H1 (cell line): Measurements from ENCODE around the gene BACE1. TPM values are rescaled to one million over a fixed set of nuclear protein-coding genes. Genes with fewer than 3 reads are reported as not detected.

Experiments used
- ASH2L ChIP-seq: fragments of 200-600, 300-600 bp; sonication (generic); IDR thresholded peaks from one replicate; pipeline ENCODE4 v1.7.1; 2017; ENCODE audit warnings: low read length
- BACH1 ChIP-seq: IDR thresholded peaks from 2 replicates; pipeline ENCODE4 v1.6.1; 2012; ENCODE audit warnings: low read length, improper control_type of control experiment
- CHD2 ChIP-seq: IDR thresholded peaks from 2 replicates; pipeline ENCODE4 v1.6.1; 2012; ENCODE audit warnings: low read length, improper control_type of control experiment
- KDM1A ChIP-seq: fragments of 200-600, 300-600 bp; sonication (generic); IDR thresholded peaks from 2 replicates; pipeline ENCODE4 v1.7.1; 2016; ENCODE audit warnings: mild to moderate bottlenecking, low read length, borderline replicate concordance
- RFX5 ChIP-seq: IDR thresholded peaks from 2 replicates; pipeline ENCODE4 v1.6.1; 2011; ENCODE audit warnings: low read depth, low read length, improper control_type of control experiment, borderline replicate concordance
- SAP30 ChIP-seq: fragments of 300-600 bp; sonication (generic); IDR thresholded peaks from 2 replicates; pipeline ENCODE4 v1.7.1; 2012; ENCODE audit warnings: low read length, moderate library complexity, mild to moderate bottlenecking, inconsistent platforms; ENCODE audit not compliant: insufficient read depth, insufficient replicate concordance
- SIN3A ChIP-seq, 2 experiments: IDR thresholded peaks in 1 of 2; conservative IDR thresholded peaks in 1 of 2; 2 replicates each; pipeline ENCODE4 v1.6.1; 2011 to 2012; ENCODE audit warnings: low read length in 2 of 2, improper control_type of control experiment in 1 of 2, low read depth in 1 of 2, mild to moderate bottlenecking in 1 of 2
- SIX5 ChIP-seq: IDR thresholded peaks from 2 replicates; pipeline ENCODE4 v1.6.1; 2011; ENCODE audit warnings: mild to moderate bottlenecking, low read depth, low read length
- polyA plus RNA-seq, 7 experiments: library from polyadenylated mRNA; depleted of rRNA in 3 of 7; stranded (reverse) in 5 of 7; unstranded in 2 of 7; fragments of >200 nt in 5 of 7; fragments of 200-250 nt in 2 of 7; gene quantifications; 1 replicate in 5 of 7; 2 replicates in 1 of 7; 4 replicates in 1 of 7; pipeline versions ENCODE4 v1.2.1 to v1.2.3, GENCODE V29; 2011 to 2013; ENCODE audit warnings: missing spikeins in 2 of 7, mixed read lengths in 2 of 7
- total RNA-seq: library from RNA; stranded (reverse); fragmentation: NEBNext Ultra II Directional; extraction: Animal tissue kit (Norgen Biotek cat#: 25700); gene quantifications from 2 replicates; pipeline ENCODE4 v1.2.1, GENCODE V29; 2021

Gene BACE1
- total and polyA plus RNA-seq, 2 of the 8 experiments (the other 6 are each of a cell fraction or from before 2014, with no cell fraction given): 7.7 to 7.9 TPM

DNA sequence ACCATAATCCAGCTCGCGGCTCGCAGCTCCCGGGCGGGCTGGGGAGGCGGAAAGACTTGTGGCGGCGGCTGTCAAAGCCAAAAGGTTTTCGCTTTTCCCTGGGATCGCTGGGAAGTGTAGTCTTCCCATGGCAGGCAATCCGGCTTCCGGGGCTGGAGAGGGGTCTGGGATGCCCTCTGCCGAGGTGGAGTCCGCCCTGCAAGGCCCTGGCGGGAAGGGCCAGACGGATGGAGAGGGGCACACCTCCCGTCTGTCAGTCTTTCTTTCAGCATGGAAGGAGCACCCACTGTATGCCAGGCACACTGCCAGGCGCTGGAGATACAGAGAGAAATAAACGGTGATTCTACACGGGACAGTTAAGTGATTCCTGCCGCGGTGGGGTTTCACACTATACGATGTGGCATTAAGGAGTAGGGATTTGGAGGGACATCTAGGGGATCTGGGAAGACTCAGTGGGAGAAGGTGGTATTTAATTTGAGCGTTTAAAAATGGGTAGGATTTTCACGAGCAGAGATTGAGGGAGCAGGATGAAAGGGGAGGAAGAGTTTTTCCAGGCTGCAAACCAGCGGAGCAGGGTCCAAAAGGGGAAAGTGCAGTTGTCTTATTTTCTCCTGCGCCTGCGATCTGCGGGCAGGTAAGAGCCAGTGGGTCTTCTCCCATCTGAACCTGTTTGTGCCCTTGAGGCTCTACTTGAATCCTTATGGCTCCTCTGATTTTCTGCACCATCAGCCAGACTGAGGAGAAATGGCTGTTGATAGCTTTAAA lies at the start of gene BACE1 (continued):
- TF ChIP-seq SIN3A (conservative IDR thresholded peaks at IDR 0.05 in 1 of 2, IDR thresholded peaks at IDR 0.05 in 1 of 2; ENCODE audit: low read depth in 1 of 2, low read length in 2 of 2) (peak; percentile 70 to 96; a peak in 2 of 4 replicates), SAP30 (peak; percentile 82), BACH1 (peak; percentile 34; the same call in 1 of the 2 replicates), CHD2 (no peak), RFX5 (no peak), SIX5 (peak; percentile 51; the same call in 1 of the 2 replicates), KDM1A (no peak), ASH2L (peak; percentile 30)
